Activated CD4-positive, alpha-beta T cell treated with anti-CD3 and anti-CD28 coated beads, Interleukin-2, amount 10 ng/mL, durations not matched to agents 24 days and 14 days (primary cell): ENCODE results near the gene USP6NL. TPM values are rescaled to one million over a fixed set of nuclear protein-coding genes. Genes with fewer than 3 reads are reported as not detected.

Source experiments
- DNase-seq: peaks from one replicate; pipeline ENCODE4 v3.0.0; 2022
- H3K27ac Mint-ChIP-seq: one replicate; pipeline ENCODE4 v1.8.0; 2022; ENCODE audit warnings: mild to moderate bottlenecking, mixed read lengths
- H3K27me3 Mint-ChIP-seq: one replicate; pipeline ENCODE4 v1.8.0; 2022; ENCODE audit warnings: mixed read lengths
- H3K36me3 Mint-ChIP-seq: one replicate; pipeline ENCODE4 v1.8.0; 2022; ENCODE audit warnings: low read depth, mild to moderate bottlenecking, mixed read lengths
- H3K4me1 Mint-ChIP-seq: one replicate; pipeline ENCODE4 v1.8.0; 2021; ENCODE audit warnings: mixed read lengths
- H3K4me3 Mint-ChIP-seq: one replicate; pipeline ENCODE4 v1.8.0; 2022; ENCODE audit warnings: mild to moderate bottlenecking, moderate library complexity, mixed read lengths
- H3K9me3 Mint-ChIP-seq: one replicate; pipeline ENCODE4 v1.8.0; 2021; ENCODE audit warnings: mixed read lengths
- intact Hi-C: fragments of 100-400 bp; cut with micrococcal nuclease; formaldehyde crosslinking; loops from one replicate; pipeline ENCODE4 v1.15.1; 2023
- total RNA-seq: library from RNA; stranded (reverse); gene quantifications from 2 replicates; pipeline ENCODE4 v1.2.3, GENCODE V29; 2022

USP6NL gene
- total RNA-seq, 1 donor from 2014 or later: 0.84 TPM

GRCh38 chr10:11548065-11548767 is 63.2 kb downstream of the USP6NL start:
- Mint-ChIP-seq H3K4me1 (peaks cover 8% of the 10 kb centered on the region), H3K36me3 (no peaks in the 10 kb centered on the region), H3K9me3 (no peaks in the 10 kb centered on the region), H3K27ac (no peak overlapping the region), H3K27me3 (peaks cover 2% of the 10 kb centered on the region), H3K4me3 (no peak overlapping the region)
- intact Hi-C loops: no loop called here
- DNase-seq: no peak

GRCh38 chr10:11546581-11546980 is 64.9 kb downstream of the USP6NL start:
- H3K36me3 Mint-ChIP-seq: no peaks in the 10 kb centered on the region
- H3K4me1 Mint-ChIP-seq: no peaks in the 10 kb centered on the region
- intact Hi-C loops: no loop called here

GRCh38 chr10:11541296-11541695 is 70.2 kb downstream of the USP6NL start:
- peaks cover 7% of the 10 kb centered on the region for H3K4me1 Mint-ChIP-seq
- H3K36me3 Mint-ChIP-seq: no peaks in the 10 kb centered on the region
- no peak overlapping the region for H3K4me3 Mint-ChIP-seq
- no peaks in the 10 kb centered on the region for H3K9me3 Mint-ChIP-seq
- intact Hi-C loops: no loop called here
- H3K27me3 Mint-ChIP-seq: peaks cover 24% of the 10 kb centered on the region
- DNase-seq: no peak
- no peak overlapping the region for H3K27ac Mint-ChIP-seq

More at GRCh38 chr10:11546581-11546980, 64.9 kb downstream of the USP6NL start:
- no peaks in the 10 kb centered on the region for H3K9me3 Mint-ChIP-seq
- DNase-seq: no peak
- H3K27ac Mint-ChIP-seq: no peak overlapping the region
- peaks cover 6% of the 10 kb centered on the region for H3K27me3 Mint-ChIP-seq
- H3K4me3 Mint-ChIP-seq: no peak overlapping the region

GRCh38 chr10:11539191-11539868 is 72.1 kb downstream of the USP6NL start:
- H3K27ac Mint-ChIP-seq: no peak overlapping the region

GRCh38 chr10:11538834-11539190 is 72.6 kb downstream of the USP6NL start:
- H3K27me3 Mint-ChIP-seq: peaks cover 39% of the 10 kb centered on the region
- DNase-seq: no peak
- H3K9me3 Mint-ChIP-seq: no peaks in the 10 kb centered on the region
- H3K4me3 Mint-ChIP-seq: no peak overlapping the region
- H3K27ac Mint-ChIP-seq: no peak overlapping the region
- peaks cover 7% of the 10 kb centered on the region for H3K4me1 Mint-ChIP-seq
- H3K36me3 Mint-ChIP-seq: no peaks in the 10 kb centered on the region
- intact Hi-C loops: loop anchor here (2.0 kb wide), 1 partner anchor 22 kb away; no protein-coding TSS in a partner anchor

More at GRCh38 chr10:11539191-11539868, 72.1 kb downstream of the USP6NL start:
- Mint-ChIP-seq H3K9me3 (no peaks in the 10 kb centered on the region), H3K36me3 (no peaks in the 10 kb centered on the region), H3K4me3 (no peak overlapping the region), H3K4me1 (peaks cover 7% of the 10 kb centered on the region), H3K27me3 (peaks cover 34% of the 10 kb centered on the region)
- intact Hi-C loops: loop anchor here (2.0 kb wide), 1 partner anchor 23 kb away; no protein-coding TSS in a partner anchor
- DNase-seq: no peak

GRCh38 chr10:11536228-11536627 is 75.2 kb downstream of the USP6NL start:
- no peak overlapping the region for H3K27ac Mint-ChIP-seq
- H3K27me3 Mint-ChIP-seq: peaks cover 38% of the 10 kb centered on the region
- intact Hi-C loops: no loop called here
- H3K4me3 Mint-ChIP-seq: no peak overlapping the region
- peaks cover 7% of the 10 kb centered on the region for H3K4me1 Mint-ChIP-seq
- no peaks in the 10 kb centered on the region for H3K9me3 Mint-ChIP-seq
- no peak for DNase-seq
- no peaks in the 10 kb centered on the region for H3K36me3 Mint-ChIP-seq

GRCh38 chr10:11535346-11535959 is 76.0 kb downstream of the USP6NL start:
- DNase-seq: no peak
- H3K9me3 Mint-ChIP-seq: no peaks in the 10 kb centered on the region
- H3K4me1 Mint-ChIP-seq: peaks cover 7% of the 10 kb centered on the region
- H3K27ac Mint-ChIP-seq: no peak overlapping the region
- intact Hi-C loops: no loop called here
- peaks cover 38% of the 10 kb centered on the region for H3K27me3 Mint-ChIP-seq
- no peak overlapping the region for H3K4me3 Mint-ChIP-seq
- no peaks in the 10 kb centered on the region for H3K36me3 Mint-ChIP-seq

GRCh38 chr10:11533328-11533781 is 78.1 kb downstream of the USP6NL start:
- intact Hi-C loops: no loop called here
- no peaks in the 10 kb centered on the region for H3K9me3 Mint-ChIP-seq
- no peaks in the 10 kb centered on the region for H3K4me1 Mint-ChIP-seq
- no peak overlapping the region for H3K27ac Mint-ChIP-seq
- no peak for DNase-seq
- no peak overlapping the region for H3K4me3 Mint-ChIP-seq
- no peaks in the 10 kb centered on the region for H3K36me3 Mint-ChIP-seq
- peaks cover 34% of the 10 kb centered on the region for H3K27me3 Mint-ChIP-seq

GRCh38 chr10:11532306-11532705 is 79.1 kb downstream of the USP6NL start:
- Mint-ChIP-seq H3K4me1 (peaks cover 4% of the 10 kb centered on the region), H3K27ac (no peak overlapping the region), H3K4me3 (no peak overlapping the region), H3K36me3 (no peaks in the 10 kb centered on the region), H3K9me3 (no peaks in the 10 kb centered on the region), H3K27me3 (peaks cover 31% of the 10 kb centered on the region)
- intact Hi-C loops: no loop called here
- no peak for DNase-seq

- H3K36me3 Mint-ChIP-seq: no peaks in the 10 kb centered on the region
- intact Hi-C loops: no loop called here
- peaks cover 6% of the 10 kb centered on the region for H3K4me1 Mint-ChIP-seq
Observed at GRCh38 chr10:11530806-11531205, 80.6 kb downstream of the USP6NL start.

GRCh38 chr10:11529276-11529903 is 82.1 kb downstream of the USP6NL start:
- Mint-ChIP-seq H3K27me3 (peaks cover 14% of the 10 kb centered on the region), H3K4me1 (peaks cover 6% of the 10 kb centered on the region), H3K36me3 (no peaks in the 10 kb centered on the region), H3K27ac (no peak overlapping the region), H3K9me3 (no peaks in the 10 kb centered on the region), H3K4me3 (no peak overlapping the region)
- intact Hi-C loops: no loop called here
- no peak for DNase-seq

More at GRCh38 chr10:11530806-11531205, 80.6 kb downstream of the USP6NL start:
- DNase-seq: no peak
- Mint-ChIP-seq H3K27ac (no peak overlapping the region), H3K9me3 (no peaks in the 10 kb centered on the region), H3K4me3 (no peak overlapping the region), H3K27me3 (peaks cover 21% of the 10 kb centered on the region)

GRCh38 chr10:11528286-11528685 is 83.2 kb downstream of the USP6NL start:
- Mint-ChIP-seq H3K9me3 (no peaks in the 10 kb centered on the region), H3K4me3 (no peak overlapping the region), H3K27me3 (peaks cover 6% of the 10 kb centered on the region), H3K36me3 (no peaks in the 10 kb centered on the region), H3K27ac (no peak overlapping the region), H3K4me1 (peaks cover 6% of the 10 kb centered on the region)
- no peak for DNase-seq
- intact Hi-C loops: no loop called here

GRCh38 chr10:11527691-11528255 is 83.7 kb downstream of the USP6NL start:
- Mint-ChIP-seq H3K4me1 (peaks cover 6% of the 10 kb centered on the region), H3K9me3 (no peaks in the 10 kb centered on the region), H3K27me3 (peaks cover 6% of the 10 kb centered on the region), H3K4me3 (no peak overlapping the region), H3K27ac (no peak overlapping the region), H3K36me3 (no peaks in the 10 kb centered on the region)
- intact Hi-C loops: no loop called here
- DNase-seq: no peak
